Epithelial cell of proximal tubule (primary cell): Measurements from ENCODE around the gene KIRREL3. TPM values are rescaled to one million over a fixed set of nuclear protein-coding genes. Genes with fewer than 3 reads are reported as not detected.

Experiments
- DNase-seq: peaks from one replicate; pipeline ENCODE4 v3.0.0-alpha.2; 2011; ENCODE audit warnings: low read depth
- H3K4me3 ChIP-seq: 2 replicates; pipeline ENCODE4 v1.5.1; 2011; ENCODE audit warnings: low read depth, mild to moderate bottlenecking, low read length
- total RNA-seq: library from RNA; depleted of rRNA; stranded (reverse); fragments of >200 nt; gene quantifications from 2 replicates; pipeline ENCODE4 v1.2.3, GENCODE V29; 2015
- TF ChIP-seq, protein P1 (sequence below): conservative IDR thresholded peaks from 2 replicates; pipeline ENCODE4 v1.5.1; 2012; ENCODE audit warnings: low read depth, mild to moderate bottlenecking, low read length

The KIRREL3 gene
- total RNA-seq, 1 donor from 2014 or later, result 5.1 TPM

DNA sequence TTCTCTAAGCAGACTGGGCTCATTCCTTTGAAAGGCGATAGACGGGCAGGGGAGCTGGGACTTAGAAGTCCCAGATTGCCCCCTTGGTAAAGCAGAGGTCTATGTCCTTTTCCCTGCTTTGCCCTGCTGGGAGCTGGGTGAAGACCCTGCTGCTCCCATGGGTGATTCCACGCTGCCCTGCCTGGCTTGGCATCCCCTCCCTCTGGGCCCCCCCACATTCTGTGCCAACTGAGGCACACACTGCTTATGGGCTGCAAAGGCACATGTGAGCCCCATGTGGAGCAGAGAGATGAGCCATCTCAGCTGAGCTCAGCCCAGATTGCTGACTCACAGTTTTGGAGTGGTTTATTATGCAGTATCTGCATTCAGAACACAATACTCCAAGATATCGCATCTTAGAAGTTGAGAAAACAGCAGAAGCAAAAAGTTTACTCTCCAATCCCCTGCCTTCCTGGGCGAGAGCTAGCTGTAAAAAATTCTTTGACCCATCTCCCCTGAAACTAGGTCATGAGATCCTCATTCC lies 517.9 kb downstream of the KIRREL3 start:
- TF ChIP-seq, protein P1, sequence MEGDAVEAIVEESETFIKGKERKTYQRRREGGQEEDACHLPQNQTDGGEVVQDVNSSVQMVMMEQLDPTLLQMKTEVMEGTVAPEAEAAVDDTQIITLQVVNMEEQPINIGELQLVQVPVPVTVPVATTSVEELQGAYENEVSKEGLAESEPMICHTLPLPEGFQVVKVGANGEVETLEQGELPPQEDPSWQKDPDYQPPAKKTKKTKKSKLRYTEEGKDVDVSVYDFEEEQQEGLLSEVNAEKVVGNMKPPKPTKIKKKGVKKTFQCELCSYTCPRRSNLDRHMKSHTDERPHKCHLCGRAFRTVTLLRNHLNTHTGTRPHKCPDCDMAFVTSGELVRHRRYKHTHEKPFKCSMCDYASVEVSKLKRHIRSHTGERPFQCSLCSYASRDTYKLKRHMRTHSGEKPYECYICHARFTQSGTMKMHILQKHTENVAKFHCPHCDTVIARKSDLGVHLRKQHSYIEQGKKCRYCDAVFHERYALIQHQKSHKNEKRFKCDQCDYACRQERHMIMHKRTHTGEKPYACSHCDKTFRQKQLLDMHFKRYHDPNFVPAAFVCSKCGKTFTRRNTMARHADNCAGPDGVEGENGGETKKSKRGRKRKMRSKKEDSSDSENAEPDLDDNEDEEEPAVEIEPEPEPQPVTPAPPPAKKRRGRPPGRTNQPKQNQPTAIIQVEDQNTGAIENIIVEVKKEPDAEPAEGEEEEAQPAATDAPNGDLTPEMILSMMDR, result no peak
- DNase-seq, result no peak
- H3K4me3 ChIP-seq, result no peak overlapping the region

DNA sequence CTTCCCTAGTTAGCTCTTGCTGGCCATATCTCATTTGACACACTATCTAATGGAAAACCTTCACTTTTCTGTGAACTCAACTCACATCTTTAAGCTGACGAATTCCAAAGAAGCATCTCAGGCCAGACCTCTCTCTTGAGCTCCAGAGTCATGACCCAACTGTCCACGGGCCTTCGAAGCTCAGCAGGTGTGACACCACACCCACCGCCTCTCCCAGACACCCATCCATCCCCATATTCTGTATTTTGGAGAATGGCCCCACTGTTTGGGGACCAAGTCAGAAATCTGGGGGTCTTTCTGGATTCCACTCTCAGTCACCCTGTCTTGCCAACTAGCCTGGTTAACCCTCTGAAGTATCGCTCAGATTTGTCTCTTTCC lies 519.3 kb downstream of the KIRREL3 start:
- H3K4me3 ChIP-seq, result no peak overlapping the region
- TF ChIP-seq, protein P1, result no peak
- no peak for DNase-seq

DNA sequence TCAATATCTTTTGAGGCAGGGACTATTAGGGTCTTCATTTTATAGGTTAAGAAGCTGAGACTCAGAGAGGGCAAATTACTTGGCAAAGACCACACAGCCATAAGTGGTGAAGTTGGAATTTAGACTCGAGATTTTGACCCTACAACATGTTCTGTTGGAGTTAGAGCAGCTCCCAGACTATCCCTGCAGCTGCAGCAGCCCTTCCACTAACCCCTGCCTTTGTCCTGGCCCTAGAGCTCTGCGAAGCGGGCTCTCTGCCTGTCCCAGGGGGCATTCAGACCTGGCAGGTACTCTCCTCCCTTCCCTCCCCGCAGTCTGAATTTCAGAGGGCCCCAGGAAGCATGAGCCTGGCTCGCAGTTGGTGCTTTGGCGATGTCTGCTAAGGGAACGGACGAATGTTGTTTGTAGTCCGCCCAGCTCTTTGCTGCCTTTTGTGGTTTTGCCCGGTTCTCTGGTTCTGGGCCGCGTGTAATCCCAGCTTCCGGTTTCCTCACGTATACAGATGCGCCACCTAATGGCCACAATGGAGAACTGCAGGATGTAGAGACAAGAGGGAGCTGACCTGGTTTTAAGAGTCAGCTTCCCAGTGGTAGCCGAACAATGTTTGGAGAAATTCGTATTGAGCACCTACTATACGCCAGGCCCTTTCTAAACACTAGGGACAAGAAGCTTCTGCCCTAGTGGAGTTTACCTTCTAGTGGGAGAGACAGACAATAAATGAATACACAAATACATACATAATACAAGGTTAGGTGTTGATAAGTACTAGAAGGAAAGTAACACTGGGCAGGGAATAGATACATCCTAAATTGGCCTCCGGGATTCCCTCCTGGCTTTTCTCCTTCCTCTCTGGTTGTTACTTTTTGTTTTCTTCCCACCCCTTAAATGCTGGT lies 519.9 kb downstream of the KIRREL3 start:
- DNase-seq, result peak; percentile 33
- no peak overlapping the region for H3K4me3 ChIP-seq
- TF ChIP-seq, protein P1, result peak; percentile 97

DNA sequence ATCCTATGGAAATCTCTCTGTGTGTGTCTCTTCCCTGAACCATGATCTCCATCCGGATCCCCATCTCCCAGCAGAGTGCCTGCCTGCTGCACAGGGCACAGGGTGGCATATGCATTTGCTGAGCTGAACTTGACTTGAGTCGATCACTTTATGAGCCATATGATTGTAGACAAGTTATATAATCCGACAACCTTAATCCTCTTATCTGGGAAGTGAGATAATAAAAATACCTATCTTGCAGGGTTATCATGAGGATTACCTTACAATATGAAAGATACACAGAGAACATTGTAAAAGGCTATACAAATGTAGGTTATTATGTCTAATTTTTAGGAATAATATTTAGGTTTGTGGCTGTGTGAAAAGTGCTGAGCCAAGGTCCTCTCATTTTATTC lies 520.6 kb downstream of the KIRREL3 start:
- no peak for DNase-seq
- TF ChIP-seq, protein P1, result no peak

DNA sequence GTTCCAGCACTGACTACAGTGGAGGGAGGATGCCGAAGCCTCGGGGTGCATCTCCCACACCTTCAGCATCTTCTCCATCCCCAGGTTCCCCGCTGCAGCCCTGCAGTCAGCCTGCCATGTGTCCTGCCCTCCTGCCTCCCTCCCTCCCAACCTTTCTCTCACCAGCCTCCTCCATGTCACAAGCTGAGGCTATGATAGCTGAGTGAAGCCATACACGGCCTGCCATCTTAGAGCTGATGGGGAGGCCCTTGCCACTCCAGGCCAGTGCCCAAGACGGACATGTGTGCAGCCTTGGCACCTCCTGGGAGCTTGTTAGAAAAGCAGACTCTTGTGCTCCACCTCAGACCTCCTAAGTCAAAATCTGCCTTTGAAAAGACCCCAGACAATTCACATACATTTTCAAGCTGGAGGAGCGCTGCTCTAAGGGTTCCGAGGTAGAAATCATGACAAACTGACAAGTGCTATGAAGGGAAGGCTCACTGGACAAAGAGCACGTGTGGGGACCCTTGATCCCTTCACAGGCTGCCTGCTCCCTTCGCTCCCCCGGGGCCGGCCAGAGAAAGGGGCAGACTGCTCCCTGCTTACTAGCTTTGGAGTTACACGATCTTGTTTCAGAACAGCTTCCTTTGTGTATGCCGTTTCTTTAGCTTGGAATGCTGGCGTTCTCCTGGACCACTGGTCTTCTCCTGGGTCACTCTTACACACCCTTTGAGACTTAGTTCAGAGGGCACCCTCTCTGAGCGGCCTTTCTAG lies 521.2 kb downstream of the KIRREL3 start:
- DNase-seq, result no peak
- H3K4me3 ChIP-seq, result no peak overlapping the region
- TF ChIP-seq, protein P1, result no peak

More for the DNA sequence above, 520.6 kb downstream of the KIRREL3 start:
- no peak overlapping the region for H3K4me3 ChIP-seq

DNA sequence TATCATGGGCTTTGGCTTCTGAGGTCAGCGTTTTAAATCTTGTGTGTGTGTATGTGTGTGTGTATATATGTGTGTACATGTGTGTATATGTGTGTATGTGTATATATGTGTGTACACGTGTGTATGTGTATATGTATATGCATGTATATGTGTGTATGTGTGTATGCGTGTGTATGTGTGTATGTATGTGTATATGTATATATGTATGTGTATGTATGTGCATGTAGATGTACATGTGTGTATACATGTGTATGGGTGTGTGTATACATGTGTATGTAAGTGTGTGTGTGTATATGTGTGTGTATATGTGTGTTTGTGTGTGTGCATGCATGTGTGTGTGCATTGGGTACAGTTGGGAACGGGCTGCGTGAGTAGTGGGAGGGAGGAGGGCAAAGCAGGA lies 522.1 kb downstream of the KIRREL3 start:
- no peak overlapping the region for H3K4me3 ChIP-seq
- TF ChIP-seq, protein P1, result no peak
- no peak for DNase-seq
